HCEC 1CT (cell line): Measurements from ENCODE around the gene RAD21L1.

Source experiments
- DNase-seq: peaks from one replicate; pipeline ENCODE4 v3.0.0-alpha.2; 2017

Gene RAD21L1

GRCh38 chr20:1297486-1297885, 71.6 kb downstream of the RAD21L1 start:
- DNase-seq: no peak

GRCh38 chr20:1298166-1298565, 72.3 kb downstream of the RAD21L1 start:
- DNase-seq: no peak

GRCh38 chr20:1298888-1299511, 73.2 kb downstream of the RAD21L1 start:
- no peak for DNase-seq

- peak; percentile 4 for DNase-seq
These were observed 73.7 kb downstream of the RAD21L1 start for GRCh38 chr20:1299522-1299921.

- no peak for DNase-seq
These were observed 74.4 kb downstream of the RAD21L1 start for GRCh38 chr20:1300083-1300840.

- DNase-seq: peak; percentile 70
These were observed 75.2 kb downstream of the RAD21L1 start for GRCh38 chr20:1301031-1301529.

- DNase-seq: no peak
These were observed 77.1 kb downstream of the RAD21L1 start for GRCh38 chr20:1302685-1303541.

GRCh38 chr20:1304710-1305515, 79.1 kb downstream of the RAD21L1 start:
- no peak for DNase-seq
